ENCODE results near the gene PINLYP. TPM values are rescaled to one million over a fixed set of nuclear protein-coding genes. Genes with fewer than 3 reads are reported as not detected.

PINLYP gene
- total RNA-seq, 1 donor from 2014 or later: 2.7 TPM

- DNase-seq: no peak
Measured at GRCh38 chr19:43548706-43549105, 26.9 kb upstream of the PINLYP start.

GRCh38 chr19:43551399-43552197, 24.0 kb upstream of the PINLYP start:
- DNase-seq: no peak

- DNase-seq: no peak
Measured at GRCh38 chr19:43552198-43552450, 23.5 kb upstream of the PINLYP start.

GRCh38 chr19:43552616-43553015, 23.0 kb upstream of the PINLYP start:
- DNase-seq: no peak

- DNase-seq: no peak
Measured at GRCh38 chr19:43553656-43554055, 21.9 kb upstream of the PINLYP start.

- DNase-seq: no peak
Measured at GRCh38 chr19:43554317-43554895, 21.2 kb upstream of the PINLYP start.

GRCh38 chr19:43555185-43555770, 20.3 kb upstream of the PINLYP start:
- peak; percentile 83 for DNase-seq

GRCh38 chr19:43560687-43561086, 14.9 kb upstream of the PINLYP start:
- DNase-seq: no peak

GRCh38 chr19:43561139-43561970, 14.2 kb upstream of the PINLYP start:
- no peak for DNase-seq

GRCh38 chr19:43562226-43562697, 13.3 kb upstream of the PINLYP start:
- no peak for DNase-seq

- DNase-seq: no peak
Measured at GRCh38 chr19:43562698-43563241, 12.8 kb upstream of the PINLYP start.

GRCh38 chr19:43563816-43564457, 11.7 kb upstream of the PINLYP start:
- DNase-seq: no peak

GRCh38 chr19:43564800-43565199, 10.8 kb upstream of the PINLYP start:
- peak; percentile 33 for DNase-seq

GRCh38 chr19:43569657-43570056, 5.9 kb upstream of the PINLYP start:
- DNase-seq: no peak

- no peak for DNase-seq
Measured at GRCh38 chr19:43570174-43570791, 5.3 kb upstream of the PINLYP start.

GRCh38 chr19:43572171-43572588, 3.4 kb upstream of the PINLYP start:
- DNase-seq: peak; percentile 40

GRCh38 chr19:43574424-43575155, 1.0 kb upstream of the PINLYP start:
- DNase-seq: no peak

- DNase-seq: peak; percentile 59
Measured at GRCh38 chr19:43575955-43576878, 616 bp downstream of the PINLYP start.

GRCh38 chr19:43578787-43579186, 3.2 kb downstream of the PINLYP start:
- DNase-seq: no peak

GRCh38 chr19:43581467-43581866, 5.9 kb downstream of the PINLYP start:
- DNase-seq: no peak
